ENCODE measurements around the gene TREM2.
"Not testable (repeated sequence)": the region's sequence is repeated elsewhere in the genome, so short reads cannot be mapped to it uniquely, and the experiment has no call there.

DNA sequence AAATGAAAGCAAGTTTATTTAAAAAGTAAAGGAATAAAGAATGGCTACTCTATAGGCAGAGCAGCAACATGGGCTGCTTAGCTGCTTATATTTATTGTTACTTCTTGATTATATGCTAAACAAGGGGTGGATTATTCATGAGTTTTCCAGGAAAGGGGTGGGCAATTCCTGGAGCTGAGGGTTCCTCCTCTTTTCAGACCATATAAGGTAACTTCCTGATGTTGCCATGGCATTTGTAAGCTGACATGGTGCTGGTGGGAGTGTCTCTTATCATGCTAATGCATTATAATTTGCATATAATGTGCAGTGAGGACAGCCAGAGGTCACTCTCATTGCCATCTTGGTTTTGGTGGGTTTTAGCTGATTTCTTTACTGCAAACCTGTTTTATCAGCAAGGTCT is 26.1 kb upstream of the TREM2 start:
- TF ChIP-seq ESRRG, ZFP30, ZNF8 (CRISPR knock-in tag; IDR thresholded peaks at IDR 0.05): not testable (repeated sequence)

Data from SK-N-SH treated with all-trans-retinoic acid at 6 μM for 48 hours (cell line).